Measurements from ENCODE around the gene CCSER2. TPM values are rescaled to one million over a fixed set of nuclear protein-coding genes. Genes with fewer than 3 reads are reported as not detected.

Gene CCSER2
- total RNA-seq, 3 donors from 2014 or later = 30.2 to 118 (median 48.3) TPM

- Histone ChIP-seq H3K4me3 (no peak overlapping the region), H3K9me3 (no peaks in the 10 kb centered on the region), H3K4me1 (ENCODE audit: low read depth) (peaks cover 15% of the 10 kb centered on the region), H3K36me3 (ENCODE audit: low read depth) (no peaks in the 10 kb centered on the region)
- TF ChIP-seq, protein P1, sequence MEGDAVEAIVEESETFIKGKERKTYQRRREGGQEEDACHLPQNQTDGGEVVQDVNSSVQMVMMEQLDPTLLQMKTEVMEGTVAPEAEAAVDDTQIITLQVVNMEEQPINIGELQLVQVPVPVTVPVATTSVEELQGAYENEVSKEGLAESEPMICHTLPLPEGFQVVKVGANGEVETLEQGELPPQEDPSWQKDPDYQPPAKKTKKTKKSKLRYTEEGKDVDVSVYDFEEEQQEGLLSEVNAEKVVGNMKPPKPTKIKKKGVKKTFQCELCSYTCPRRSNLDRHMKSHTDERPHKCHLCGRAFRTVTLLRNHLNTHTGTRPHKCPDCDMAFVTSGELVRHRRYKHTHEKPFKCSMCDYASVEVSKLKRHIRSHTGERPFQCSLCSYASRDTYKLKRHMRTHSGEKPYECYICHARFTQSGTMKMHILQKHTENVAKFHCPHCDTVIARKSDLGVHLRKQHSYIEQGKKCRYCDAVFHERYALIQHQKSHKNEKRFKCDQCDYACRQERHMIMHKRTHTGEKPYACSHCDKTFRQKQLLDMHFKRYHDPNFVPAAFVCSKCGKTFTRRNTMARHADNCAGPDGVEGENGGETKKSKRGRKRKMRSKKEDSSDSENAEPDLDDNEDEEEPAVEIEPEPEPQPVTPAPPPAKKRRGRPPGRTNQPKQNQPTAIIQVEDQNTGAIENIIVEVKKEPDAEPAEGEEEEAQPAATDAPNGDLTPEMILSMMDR (IDR thresholded peaks at IDR 0.05) = no peak
- ATAC-seq (no peak), DNase-seq (no peak)
- intact Hi-C loops (cut with DNase I, micrococcal nuclease) = no loop called here
Measured at GRCh38 chr10:84331091-84331490, 2.7 kb downstream of the CCSER2 start.

DNA sequence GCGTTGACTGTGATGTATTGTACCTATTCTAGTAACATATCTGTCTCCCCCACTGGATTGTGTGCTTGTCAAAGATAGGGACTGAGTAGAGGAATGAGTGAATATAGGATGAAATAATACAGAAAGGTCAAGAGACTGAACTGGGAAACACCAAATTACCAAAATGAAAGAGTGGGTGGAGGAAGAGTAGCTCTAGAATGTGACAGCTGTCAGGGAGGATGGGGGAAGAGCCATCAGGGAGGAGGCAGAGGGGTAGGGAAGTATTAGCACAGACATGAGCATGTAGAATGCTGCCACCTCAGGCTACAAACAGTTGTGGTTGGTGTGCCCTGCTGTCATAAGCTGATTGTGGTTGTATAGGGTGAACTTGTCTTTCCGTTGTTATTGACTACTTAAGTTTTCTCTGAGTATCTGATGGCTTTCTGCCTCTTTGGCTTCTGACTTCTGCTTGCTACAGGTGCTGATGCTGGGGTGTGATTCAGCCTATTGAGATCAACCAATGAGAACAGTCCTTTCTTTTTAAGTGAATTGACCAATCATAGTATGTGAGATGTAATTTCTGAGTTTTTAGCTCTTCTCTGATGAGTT, 5.6 kb downstream of the CCSER2 start:
- Histone ChIP-seq H3K36me3 (ENCODE audit: low read depth) (no peaks in the 10 kb centered on the region), H3K9me3 (no peaks in the 10 kb centered on the region), H3K4me1 (ENCODE audit: low read depth) (peaks cover 15% of the 10 kb centered on the region), H3K4me3 (no peak overlapping the region)
- TF ChIP-seq, protein P1 (IDR thresholded peaks at IDR 0.05) = no peak
- DNase-seq (no peak), ATAC-seq (peak; percentile 75)
- intact Hi-C loops (cut with DNase I, micrococcal nuclease) = no loop called here

- Histone ChIP-seq H3K36me3 (ENCODE audit: low read depth) (no peaks in the 10 kb centered on the region), H3K9me3 (no peaks in the 10 kb centered on the region), H3K4me3 (no peak overlapping the region), H3K4me1 (ENCODE audit: low read depth) (peaks cover 15% of the 10 kb centered on the region)
- ATAC-seq (no peak), DNase-seq (no peak)
- intact Hi-C loops (cut with DNase I, micrococcal nuclease) = no loop called here
- TF ChIP-seq, protein P1 (IDR thresholded peaks at IDR 0.05) = no peak
Measured at GRCh38 chr10:84334811-84335210, 6.4 kb downstream of the CCSER2 start.

DNA sequence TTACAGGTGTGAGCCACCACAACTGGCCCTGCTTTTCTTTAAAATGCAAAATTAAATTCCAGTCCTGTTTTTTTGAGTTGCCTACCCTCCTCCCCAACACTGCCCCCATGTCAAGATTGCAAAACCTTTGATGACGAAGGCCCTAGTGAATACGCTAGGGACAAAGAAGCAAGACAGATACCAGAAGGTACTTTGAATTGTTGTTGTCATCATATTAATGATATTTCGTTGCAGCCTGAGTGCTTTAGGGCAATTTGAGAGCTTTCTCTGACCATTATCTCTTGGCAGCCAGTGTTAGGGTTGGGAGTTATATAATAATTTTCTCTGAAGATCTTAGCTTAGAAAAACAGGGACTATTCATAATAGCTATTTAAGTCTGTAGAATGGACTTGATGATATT, 7.1 kb downstream of the CCSER2 start:
- ATAC-seq (no peak), DNase-seq (no peak)
- TF ChIP-seq, protein P1 (IDR thresholded peaks at IDR 0.05) = no peak
- intact Hi-C loops (cut with DNase I, micrococcal nuclease) = no loop called here
- Histone ChIP-seq H3K9me3 (no peaks in the 10 kb centered on the region), H3K4me1 (ENCODE audit: low read depth) (peaks cover 9% of the 10 kb centered on the region), H3K4me3 (no peak overlapping the region), H3K36me3 (ENCODE audit: low read depth) (no peaks in the 10 kb centered on the region)

DNA sequence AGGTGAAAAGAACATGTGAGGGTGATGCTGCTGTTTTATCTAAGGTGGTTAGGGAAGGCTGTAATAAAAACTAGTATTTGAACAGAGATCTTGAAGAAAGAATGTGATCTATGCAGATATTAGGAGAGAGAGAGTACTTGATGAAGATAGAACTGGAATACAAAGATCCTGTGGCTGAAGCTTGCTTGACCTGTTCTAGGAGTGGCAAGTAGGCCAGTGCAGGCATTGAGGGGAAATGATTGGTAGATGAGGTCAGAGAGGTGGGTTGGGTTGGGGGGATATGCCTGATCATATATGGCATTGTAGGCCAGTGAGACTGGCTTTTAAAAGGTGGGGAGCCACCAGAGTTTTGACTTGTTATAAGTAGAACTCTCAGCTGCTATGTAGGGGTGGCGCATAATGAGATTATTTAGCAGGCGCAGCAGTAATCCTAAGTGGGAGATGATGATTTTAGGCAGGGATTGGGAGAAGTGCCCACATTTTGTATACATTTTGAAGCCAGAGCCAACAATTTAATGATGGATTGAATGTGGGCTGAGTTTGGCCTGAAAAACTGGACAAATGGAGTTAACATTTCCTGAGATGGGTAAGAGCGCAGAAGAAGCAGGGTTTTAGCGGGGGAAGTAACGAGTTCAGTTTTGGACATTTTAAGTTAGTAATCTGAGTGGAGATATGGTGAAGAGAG, 8.2 kb downstream of the CCSER2 start:
- DNase-seq (no peak), ATAC-seq (no peak)

More for the DNA sequence above, 8.2 kb downstream of the CCSER2 start:
- intact Hi-C loops (cut with DNase I, micrococcal nuclease) = no loop called here
- Histone ChIP-seq H3K4me1 (ENCODE audit: low read depth) (peaks cover 4% of the 10 kb centered on the region), H3K4me3 (no peak overlapping the region), H3K9me3 (no peaks in the 10 kb centered on the region), H3K36me3 (ENCODE audit: low read depth) (no peaks in the 10 kb centered on the region)
- TF ChIP-seq, protein P1 (IDR thresholded peaks at IDR 0.05) = no peak

Data from mucosa of descending colon (tissue), 3 donors.